Transverse colon (tissue), 4 donors: ENCODE data around the gene SHC2.

Experiments used
- POLR2A ChIP-seq: fragments of 450-650 bp; IDR thresholded peaks from one replicate; pipeline ENCODE4 v1.6.1; 2016; ENCODE audit warnings: antibody characterized with exemption, mild to moderate bottlenecking, moderate library complexity
- POLR2AphosphoS5 ChIP-seq, 3 donors: sonication (generic); formaldehyde crosslinking; IDR thresholded peaks; one replicate each; pipeline ENCODE4 v1.6.1; 2016; ENCODE audit warnings: antibody characterized with exemption in 3 of 3
- TF ChIP-seq, protein P1 (sequence below), 5 experiments: fragments of 200-600 bp in 3 of 5; fragments of 450-650 bp in 2 of 5; sonication (generic) in 3 of 5; IDR thresholded peaks; 1 replicate in 2 of 5; 2 replicates in 3 of 5; pipeline ENCODE4 v1.5.1; 2016 to 2017; ENCODE audit warnings: antibody characterized with exemption in 5 of 5, inconsistent platforms in 3 of 5, mild to moderate bottlenecking in 2 of 5, moderate library complexity in 1 of 5

DNA sequence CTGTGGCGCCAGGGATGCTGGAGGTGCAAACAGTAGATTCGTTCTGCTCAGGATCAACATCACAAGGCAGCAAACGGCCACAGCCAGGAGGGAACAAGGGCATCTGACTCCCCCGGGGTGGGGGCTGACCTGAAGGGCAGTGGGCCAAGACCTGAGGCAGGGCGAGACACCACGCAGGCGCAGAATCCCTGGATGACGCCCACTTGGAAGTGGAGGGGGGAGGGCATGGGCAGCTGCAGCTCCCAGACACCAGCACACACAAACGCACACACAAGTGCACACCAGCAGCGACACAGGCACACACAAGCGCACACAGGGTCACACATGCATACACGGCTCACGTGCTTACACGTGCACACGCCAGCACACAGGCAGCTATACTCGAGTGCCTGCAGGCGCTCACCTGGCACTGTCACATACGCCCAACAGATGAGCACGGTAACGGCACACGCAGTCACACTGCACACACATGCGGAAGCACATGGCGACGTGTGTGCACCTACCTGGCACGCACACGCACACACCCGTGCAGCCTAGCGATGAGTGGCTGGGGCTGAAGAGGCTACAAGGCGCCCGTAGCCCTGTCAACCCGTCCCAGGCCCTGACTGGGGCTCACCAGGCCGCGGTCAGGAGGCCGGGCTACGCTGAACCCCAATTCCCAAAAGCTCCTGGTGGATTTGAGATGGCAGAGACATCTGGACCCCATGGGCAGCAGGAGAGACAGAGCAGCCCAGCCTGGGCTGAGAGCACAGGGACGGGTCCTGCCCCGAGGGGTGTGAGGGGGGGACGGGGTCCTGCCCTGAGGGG is 57.4 kb downstream of the SHC2 start:
- TF ChIP-seq, protein P1, sequence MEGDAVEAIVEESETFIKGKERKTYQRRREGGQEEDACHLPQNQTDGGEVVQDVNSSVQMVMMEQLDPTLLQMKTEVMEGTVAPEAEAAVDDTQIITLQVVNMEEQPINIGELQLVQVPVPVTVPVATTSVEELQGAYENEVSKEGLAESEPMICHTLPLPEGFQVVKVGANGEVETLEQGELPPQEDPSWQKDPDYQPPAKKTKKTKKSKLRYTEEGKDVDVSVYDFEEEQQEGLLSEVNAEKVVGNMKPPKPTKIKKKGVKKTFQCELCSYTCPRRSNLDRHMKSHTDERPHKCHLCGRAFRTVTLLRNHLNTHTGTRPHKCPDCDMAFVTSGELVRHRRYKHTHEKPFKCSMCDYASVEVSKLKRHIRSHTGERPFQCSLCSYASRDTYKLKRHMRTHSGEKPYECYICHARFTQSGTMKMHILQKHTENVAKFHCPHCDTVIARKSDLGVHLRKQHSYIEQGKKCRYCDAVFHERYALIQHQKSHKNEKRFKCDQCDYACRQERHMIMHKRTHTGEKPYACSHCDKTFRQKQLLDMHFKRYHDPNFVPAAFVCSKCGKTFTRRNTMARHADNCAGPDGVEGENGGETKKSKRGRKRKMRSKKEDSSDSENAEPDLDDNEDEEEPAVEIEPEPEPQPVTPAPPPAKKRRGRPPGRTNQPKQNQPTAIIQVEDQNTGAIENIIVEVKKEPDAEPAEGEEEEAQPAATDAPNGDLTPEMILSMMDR (IDR thresholded peaks at IDR 0.05), result no peak
- TF ChIP-seq POLR2A, result no peak
- no peak for TF ChIP-seq POLR2AphosphoS5 (IDR thresholded peaks at IDR 0.05)
